OCI-LY1 (cell line): ENCODE results near the gene ADARB2.

Experiments used
- CTCF ChIP-seq: fragments of 200-600 bp; sonication (generic), shearing (Covaris generic); IDR thresholded peaks from 2 replicates; pipeline ENCODE4 v1.5.1; 2017; ENCODE audit warnings: mild to moderate bottlenecking, antibody characterized with exemption, low read length, moderate library complexity, mixed read lengths
- EZH2 ChIP-seq: fragments of 200-600 bp; sonication (generic), shearing (Covaris generic); IDR thresholded peaks from 2 replicates; pipeline ENCODE4 v1.8.0; 2017; ENCODE audit warnings: borderline replicate concordance, mixed run types, mild to moderate bottlenecking, antibody characterized with exemption, low read length, moderate library complexity, mixed read lengths

GRCh38 chr10:1475098-1475591 lies 262.2 kb downstream of the ADARB2 start:
- no peak for TF ChIP-seq EZH2
- TF ChIP-seq CTCF, result no peak
